BJ (cell line): ENCODE results near the gene SLC12A5. TPM values are rescaled to one million over a fixed set of nuclear protein-coding genes. Genes with fewer than 3 reads are reported as not detected.

ENCODE experiments used
- CTCF ChIA-PET: fragments of 350-600 bp; formaldehyde crosslinking; extraction: SDS; loops from one replicate; lab custom pipeline; 2021; ENCODE audit warnings: antibody characterized with exemption, inconsistent platforms; lab: Yijun Ruan, JAX
- POLR2A ChIA-PET: fragments of 300-600 bp; sonication (Branson Sonifier 250); formaldehyde crosslinking; extraction: SDS; loops from one replicate; lab custom pipeline; 2021; ENCODE audit warnings: antibody characterized with exemption; lab: Charles Lee
- DNase-seq: peaks from one replicate; pipeline ENCODE4 v3.0.0-alpha.2; 2011; ENCODE audit warnings: low read depth
- H3K27me3 ChIP-seq: 2 replicates; pipeline ENCODE4 v1.6.0; 2011; ENCODE audit warnings: low read length; ENCODE audit not compliant: control insufficient read depth, insufficient read depth
- H3K36me3 ChIP-seq: 2 replicates; pipeline ENCODE4 v1.5.1; 2011; ENCODE audit warnings: low read length; ENCODE audit not compliant: control insufficient read depth, insufficient read depth
- H3K4me3 ChIP-seq: 2 replicates; pipeline ENCODE4 v1.5.1; 2011; ENCODE audit warnings: low read depth, mild to moderate bottlenecking, control low read depth, low read length
- polyA plus RNA-seq: library from polyadenylated mRNA; depleted of rRNA; stranded (reverse); fragments of >200 nt; gene quantifications from 2 replicates; pipeline ENCODE4 v1.2.3, GENCODE V29; 2011
- TF ChIP-seq, protein P1 (sequence below): IDR thresholded peaks from 2 replicates; pipeline ENCODE4 v1.5.1; 2011; ENCODE audit warnings: low read depth, mild to moderate bottlenecking, control low read depth, inconsistent platforms, low read length, moderate library complexity; ENCODE audit not compliant: insufficient read depth

Gene SLC12A5
- polyA plus RNA-seq, 1 experiment = 0.61 TPM

DNA sequence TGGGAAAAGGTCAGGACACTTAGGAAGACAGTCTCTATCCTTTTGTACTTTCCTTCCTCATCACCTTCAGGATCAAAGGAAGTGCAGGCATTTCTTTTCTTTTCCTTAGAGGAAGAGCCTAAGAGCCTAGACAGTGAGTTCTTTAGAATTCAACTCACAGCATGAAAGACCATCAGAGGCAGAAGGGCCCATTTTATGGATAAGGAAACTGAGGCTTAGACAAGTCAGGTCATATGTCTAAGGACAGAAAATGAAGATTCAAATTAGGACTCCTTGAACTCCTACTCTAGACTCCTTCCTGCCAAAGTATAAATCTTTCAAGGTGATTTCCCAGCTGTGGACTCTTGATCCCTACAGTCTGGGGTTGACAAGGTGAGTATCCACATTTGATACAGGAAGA, 20.8 kb downstream of the SLC12A5 start:
- TF ChIP-seq, protein P1, sequence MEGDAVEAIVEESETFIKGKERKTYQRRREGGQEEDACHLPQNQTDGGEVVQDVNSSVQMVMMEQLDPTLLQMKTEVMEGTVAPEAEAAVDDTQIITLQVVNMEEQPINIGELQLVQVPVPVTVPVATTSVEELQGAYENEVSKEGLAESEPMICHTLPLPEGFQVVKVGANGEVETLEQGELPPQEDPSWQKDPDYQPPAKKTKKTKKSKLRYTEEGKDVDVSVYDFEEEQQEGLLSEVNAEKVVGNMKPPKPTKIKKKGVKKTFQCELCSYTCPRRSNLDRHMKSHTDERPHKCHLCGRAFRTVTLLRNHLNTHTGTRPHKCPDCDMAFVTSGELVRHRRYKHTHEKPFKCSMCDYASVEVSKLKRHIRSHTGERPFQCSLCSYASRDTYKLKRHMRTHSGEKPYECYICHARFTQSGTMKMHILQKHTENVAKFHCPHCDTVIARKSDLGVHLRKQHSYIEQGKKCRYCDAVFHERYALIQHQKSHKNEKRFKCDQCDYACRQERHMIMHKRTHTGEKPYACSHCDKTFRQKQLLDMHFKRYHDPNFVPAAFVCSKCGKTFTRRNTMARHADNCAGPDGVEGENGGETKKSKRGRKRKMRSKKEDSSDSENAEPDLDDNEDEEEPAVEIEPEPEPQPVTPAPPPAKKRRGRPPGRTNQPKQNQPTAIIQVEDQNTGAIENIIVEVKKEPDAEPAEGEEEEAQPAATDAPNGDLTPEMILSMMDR = no peak
- H3K36me3 ChIP-seq = no peaks in the 10 kb centered on the region
- CTCF ChIA-PET = interaction anchor here (0.6 kb wide), 2 partner anchors 8 to 27 kb away, joined by 3 to 4 read pairs; no protein-coding TSS in a partner anchor
- no peak for DNase-seq
- POLR2A ChIA-PET = no interaction called here
- no peak overlapping the region for H3K4me3 ChIP-seq
- peaks cover 1% of the 10 kb centered on the region; the same call in 1 of the 2 replicates for H3K27me3 ChIP-seq

DNA sequence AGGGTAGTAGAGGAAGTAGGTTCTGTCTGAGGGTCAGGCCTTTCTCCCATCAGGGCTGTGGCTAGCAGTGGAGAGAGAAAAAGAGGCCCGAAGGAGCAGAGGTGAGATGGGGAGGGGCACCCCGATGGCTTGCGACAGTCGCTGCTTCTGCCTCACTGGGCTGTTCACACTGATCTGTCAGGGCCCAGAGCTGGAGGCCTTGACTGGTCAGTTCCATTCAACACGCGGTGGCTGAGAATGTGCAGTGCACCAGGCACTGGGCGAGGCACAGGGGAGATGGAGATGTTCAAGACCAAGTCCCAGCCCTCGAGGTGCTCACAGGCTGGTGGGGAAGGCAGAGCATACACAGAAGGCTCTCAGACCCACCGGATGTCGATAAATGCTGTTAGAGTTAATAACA, 21.4 kb downstream of the SLC12A5 start:
- H3K36me3 ChIP-seq = no peaks in the 10 kb centered on the region
- H3K4me3 ChIP-seq = no peak overlapping the region
- no peak for DNase-seq
- TF ChIP-seq, protein P1 = no peak
- peaks cover 3% of the 10 kb centered on the region; the same call in 1 of the 2 replicates for H3K27me3 ChIP-seq
- POLR2A ChIA-PET = no interaction called here
- CTCF ChIA-PET = interaction anchor here (0.6 kb wide), 2 partner anchors 9 to 27 kb away, joined by 3 to 4 read pairs; no protein-coding TSS in a partner anchor

DNA sequence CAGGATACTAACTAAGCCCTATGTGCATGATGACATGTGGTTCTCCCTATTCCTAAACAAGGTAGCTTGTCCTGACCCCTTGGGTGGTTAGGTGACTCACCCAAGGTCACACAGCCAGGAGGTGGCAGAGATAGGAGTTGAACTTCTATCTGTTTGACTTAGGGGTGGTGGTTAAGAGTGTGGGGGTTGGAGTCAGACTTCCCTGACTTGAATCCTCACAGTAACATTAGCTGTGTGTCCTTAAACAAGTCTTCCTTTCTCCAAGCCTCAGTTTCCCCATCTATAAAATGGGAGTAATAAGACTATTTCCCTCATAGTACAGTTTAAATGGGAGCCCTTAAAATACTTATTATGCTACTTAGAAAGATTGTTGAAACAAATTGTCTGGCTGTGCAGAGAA, 21.9 kb downstream of the SLC12A5 start:
- H3K36me3 ChIP-seq = no peaks in the 10 kb centered on the region
- H3K27me3 ChIP-seq = peaks cover 3% of the 10 kb centered on the region; the same call in 1 of the 2 replicates
- DNase-seq = no peak
- no peak overlapping the region for H3K4me3 ChIP-seq
- CTCF ChIA-PET = no interaction called here
- POLR2A ChIA-PET = no interaction called here
- TF ChIP-seq, protein P1 = no peak

DNA sequence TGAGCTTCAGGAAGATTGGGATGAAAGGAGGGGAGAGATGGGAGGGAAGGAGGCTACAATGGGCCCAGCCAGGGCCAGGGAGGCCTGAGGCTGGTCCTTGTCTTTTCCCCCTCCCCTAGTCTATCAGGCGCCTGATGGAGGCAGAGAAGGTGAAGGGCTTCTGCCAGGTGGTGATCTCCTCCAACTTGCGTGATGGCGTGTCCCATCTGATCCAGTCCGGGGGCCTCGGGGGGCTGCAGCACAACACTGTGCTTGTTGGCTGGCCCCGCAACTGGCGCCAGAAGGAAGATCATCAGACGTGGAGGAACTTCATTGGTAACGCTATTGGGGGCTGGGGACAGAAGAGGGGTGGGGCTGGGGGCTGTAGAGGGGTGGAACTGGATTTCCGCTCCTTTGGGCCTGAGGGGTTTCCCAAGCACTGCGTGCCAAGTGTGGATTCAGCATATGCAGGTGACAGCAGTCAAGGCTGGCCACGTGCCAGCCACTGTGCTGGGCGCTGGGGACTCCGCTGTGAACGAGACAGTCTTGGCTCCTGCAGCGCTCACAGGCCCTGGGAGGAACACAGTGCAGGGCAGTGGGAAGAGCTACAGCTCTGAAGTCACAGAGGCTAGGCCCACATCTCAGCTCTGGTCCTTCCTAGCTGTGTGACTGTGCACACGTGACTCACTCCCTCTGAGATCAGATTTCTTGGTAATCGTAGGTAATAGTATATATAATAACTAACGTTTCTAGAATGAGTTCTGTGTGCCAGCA, 22.7 kb downstream of the SLC12A5 start:
- TF ChIP-seq, protein P1 = no peak
- ChIA-PET POLR2A (no interaction called here), CTCF (no interaction called here)
- no peak for DNase-seq
- Histone ChIP-seq H3K4me3 (no peak overlapping the region), H3K36me3 (no peaks in the 10 kb centered on the region), H3K27me3 (peaks cover 3% of the 10 kb centered on the region; the same call in 1 of the 2 replicates)

DNA sequence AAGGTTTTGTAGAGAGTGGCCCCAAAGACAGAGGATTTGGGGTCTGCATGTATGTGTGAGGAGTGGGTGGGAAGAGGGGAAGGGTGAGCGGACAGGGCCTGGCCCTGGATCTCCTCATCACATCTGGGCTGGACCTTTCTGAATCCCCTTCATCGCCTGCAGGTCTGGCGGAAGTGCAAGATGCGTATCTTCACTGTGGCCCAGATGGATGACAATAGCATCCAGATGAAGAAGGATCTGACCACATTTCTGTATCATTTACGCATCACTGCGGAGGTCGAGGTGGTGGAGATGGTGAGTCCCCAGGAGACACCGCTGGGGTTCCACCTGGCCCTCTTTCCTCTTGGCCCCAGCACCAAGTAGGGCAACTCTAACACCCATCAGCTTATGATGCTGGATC, 24.4 kb downstream of the SLC12A5 start:
- Histone ChIP-seq H3K36me3 (no peaks in the 10 kb centered on the region), H3K27me3 (peaks cover 4% of the 10 kb centered on the region), H3K4me3 (no peak overlapping the region)
- DNase-seq = no peak
- POLR2A ChIA-PET = no interaction called here
- TF ChIP-seq, protein P1 = no peak
- CTCF ChIA-PET = no interaction called here
